ENCODE measurements around the gene ARHGAP12. TPM values are rescaled to one million over a fixed set of nuclear protein-coding genes. Genes with fewer than 3 reads are reported as not detected.

ARHGAP12 gene
- polyA plus RNA-seq, 4 donors: 15.9 to 53.9 (median 32.9) TPM

GRCh38 chr10:31765541-31765940 lies 163.1 kb downstream of the ARHGAP12 start:
- H3K27ac ChIP-seq (ENCODE audit: low read depth in 1 of 3, low read length in 2 of 3): no peak overlapping the region
- H3K36me3 ChIP-seq (ENCODE audit: control insufficient read depth in 3 of 3, insufficient read depth in 2 of 3, low read depth in 1 of 3, low read length in 3 of 3): no peaks in the 10 kb centered on the region
- no peaks in the 10 kb centered on the region for H3K9me3 ChIP-seq (ENCODE audit: control insufficient read depth in 2 of 2, insufficient read depth in 1 of 2, low read depth in 1 of 2, low read length in 1 of 2)
- H3K4me1 ChIP-seq (ENCODE audit: control insufficient read depth in 3 of 3, insufficient read depth in 2 of 3, low read depth in 1 of 3, low read length in 2 of 3): peaks cover 0 to 15% (median 4%) of the 10 kb centered on the region in 3 donors
- H3K27me3 ChIP-seq (ENCODE audit: control insufficient read depth in 3 of 3, insufficient read depth in 3 of 3, low read length in 3 of 3): no peaks in the 10 kb centered on the region
- FAIRE-seq (no peak), DNase-seq (no peak)
- no peak overlapping the region for H3K4me3 ChIP-seq (ENCODE audit: low read depth in 1 of 3, low read length in 3 of 3)
- WGBS, 3 donors: 75 to 80% (median 75%) methylated on average over 9 of the region's 9 CpGs

GRCh38 chr10:31762316-31762715 lies 166.3 kb downstream of the ARHGAP12 start:
- Histone ChIP-seq H3K27ac (ENCODE audit: low read depth in 1 of 3, low read length in 2 of 3) (no peak overlapping the region), H3K4me3 (ENCODE audit: low read depth in 1 of 3, low read length in 3 of 3) (no peak overlapping the region), H3K27me3 (ENCODE audit: control insufficient read depth in 3 of 3, insufficient read depth in 3 of 3, low read length in 3 of 3) (no peaks in the 10 kb centered on the region), H3K36me3 (ENCODE audit: control insufficient read depth in 3 of 3, insufficient read depth in 2 of 3, low read depth in 1 of 3, low read length in 3 of 3) (no peaks in the 10 kb centered on the region), H3K9me3 (ENCODE audit: control insufficient read depth in 2 of 2, insufficient read depth in 1 of 2, low read depth in 1 of 2, low read length in 1 of 2) (no peaks in the 10 kb centered on the region), H3K4me1 (ENCODE audit: control insufficient read depth in 3 of 3, insufficient read depth in 2 of 3, low read depth in 1 of 3, low read length in 2 of 3) (peaks cover 0 to 17% (median 9%) of the 10 kb centered on the region in 3 donors)
- WGBS, 3 donors: 89 to 93% (median 92%) methylated on average over 4 of the region's 4 CpGs
- peak in 1 of 2 donors; percentile 43 for DNase-seq
- no peak for FAIRE-seq

DNA sequence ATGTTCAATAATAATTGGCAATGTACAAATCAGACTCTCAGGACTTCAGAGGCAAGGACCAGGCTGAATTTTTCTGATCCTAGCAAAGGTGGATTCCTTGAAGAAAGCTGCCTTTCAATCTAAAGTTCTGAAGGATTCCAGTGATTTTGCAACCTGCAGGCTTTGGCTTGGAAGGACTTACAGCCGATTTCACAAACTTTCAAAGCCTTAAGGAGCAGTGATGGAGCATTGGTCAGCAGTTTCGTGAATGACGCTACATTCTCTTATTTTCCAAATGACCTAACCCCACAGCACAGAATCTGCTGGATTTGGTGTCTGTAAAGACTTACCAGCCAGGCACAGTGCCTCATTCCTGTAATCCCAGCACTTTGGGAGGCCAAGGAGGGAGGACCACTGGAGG lies 167.5 kb downstream of the ARHGAP12 start:
- WGBS, 3 donors: 94 to 97% (median 97%) methylated on average over 3 of the region's 3 CpGs
- no peaks in the 10 kb centered on the region for H3K36me3 ChIP-seq (ENCODE audit: control insufficient read depth in 3 of 3, insufficient read depth in 2 of 3, low read depth in 1 of 3, low read length in 3 of 3)
- no peaks in the 10 kb centered on the region for H3K27me3 ChIP-seq (ENCODE audit: control insufficient read depth in 3 of 3, insufficient read depth in 3 of 3, low read length in 3 of 3)
- DNase-seq (no peak), FAIRE-seq (no peak)
- peaks cover 0 to 17% (median 9%) of the 10 kb centered on the region in 3 donors for H3K4me1 ChIP-seq (ENCODE audit: control insufficient read depth in 3 of 3, insufficient read depth in 2 of 3, low read depth in 1 of 3, low read length in 2 of 3)
- no peak overlapping the region for H3K4me3 ChIP-seq (ENCODE audit: low read depth in 1 of 3, low read length in 3 of 3)
- peak overlapping the region in 1 of 3 donors; percentile 96 for H3K27ac ChIP-seq (ENCODE audit: low read depth in 1 of 3, low read length in 2 of 3)
- H3K9me3 ChIP-seq (ENCODE audit: control insufficient read depth in 2 of 2, insufficient read depth in 1 of 2, low read depth in 1 of 2, low read length in 1 of 2): no peaks in the 10 kb centered on the region

GRCh38 chr10:31760674-31761081 lies 168.0 kb downstream of the ARHGAP12 start:
- FAIRE-seq (no peak), DNase-seq (no peak)
- Histone ChIP-seq H3K4me1 (ENCODE audit: control insufficient read depth in 3 of 3, insufficient read depth in 2 of 3, low read depth in 1 of 3, low read length in 2 of 3) (peaks cover 0 to 17% (median 9%) of the 10 kb centered on the region in 3 donors), H3K9me3 (ENCODE audit: control insufficient read depth in 2 of 2, insufficient read depth in 1 of 2, low read depth in 1 of 2, low read length in 1 of 2) (no peaks in the 10 kb centered on the region), H3K36me3 (ENCODE audit: control insufficient read depth in 3 of 3, insufficient read depth in 2 of 3, low read depth in 1 of 3, low read length in 3 of 3) (no peaks in the 10 kb centered on the region), H3K27me3 (ENCODE audit: control insufficient read depth in 3 of 3, insufficient read depth in 3 of 3, low read length in 3 of 3) (no peaks in the 10 kb centered on the region), H3K4me3 (ENCODE audit: low read depth in 1 of 3, low read length in 3 of 3) (peak overlapping the region in 1 of 3 donors; percentile 34), H3K27ac (ENCODE audit: low read depth in 1 of 3, low read length in 2 of 3) (peak overlapping the region; percentile 12 to 96 (median 67))
- WGBS, 3 donors: 36 to 43% (median 39%) methylated on average over 8 of the region's 8 CpGs

GRCh38 chr10:31759799-31760626 lies 168.6 kb downstream of the ARHGAP12 start:
- FAIRE-seq (no peak), DNase-seq (peak; percentile 97 to 99)
- H3K27ac ChIP-seq (ENCODE audit: low read depth in 1 of 3, low read length in 2 of 3): peak overlapping the region; percentile 72 to 98 (median 97)
- H3K36me3 ChIP-seq (ENCODE audit: control insufficient read depth in 3 of 3, insufficient read depth in 2 of 3, low read depth in 1 of 3, low read length in 3 of 3): no peaks in the 10 kb centered on the region
- H3K4me3 ChIP-seq (ENCODE audit: low read depth in 1 of 3, low read length in 3 of 3): peak overlapping the region; percentile 52 to 94 (median 60)
- H3K4me1 ChIP-seq (ENCODE audit: control insufficient read depth in 3 of 3, insufficient read depth in 2 of 3, low read depth in 1 of 3, low read length in 2 of 3): peaks cover 0 to 17% (median 9%) of the 10 kb centered on the region in 3 donors
- 0% methylated on average over 59 to 63 of the region's 63 CpGs for WGBS, 3 donors
- H3K27me3 ChIP-seq (ENCODE audit: control insufficient read depth in 3 of 3, insufficient read depth in 3 of 3, low read length in 3 of 3): no peaks in the 10 kb centered on the region
- H3K9me3 ChIP-seq (ENCODE audit: control insufficient read depth in 2 of 2, insufficient read depth in 1 of 2, low read depth in 1 of 2, low read length in 1 of 2): no peaks in the 10 kb centered on the region

DNA sequence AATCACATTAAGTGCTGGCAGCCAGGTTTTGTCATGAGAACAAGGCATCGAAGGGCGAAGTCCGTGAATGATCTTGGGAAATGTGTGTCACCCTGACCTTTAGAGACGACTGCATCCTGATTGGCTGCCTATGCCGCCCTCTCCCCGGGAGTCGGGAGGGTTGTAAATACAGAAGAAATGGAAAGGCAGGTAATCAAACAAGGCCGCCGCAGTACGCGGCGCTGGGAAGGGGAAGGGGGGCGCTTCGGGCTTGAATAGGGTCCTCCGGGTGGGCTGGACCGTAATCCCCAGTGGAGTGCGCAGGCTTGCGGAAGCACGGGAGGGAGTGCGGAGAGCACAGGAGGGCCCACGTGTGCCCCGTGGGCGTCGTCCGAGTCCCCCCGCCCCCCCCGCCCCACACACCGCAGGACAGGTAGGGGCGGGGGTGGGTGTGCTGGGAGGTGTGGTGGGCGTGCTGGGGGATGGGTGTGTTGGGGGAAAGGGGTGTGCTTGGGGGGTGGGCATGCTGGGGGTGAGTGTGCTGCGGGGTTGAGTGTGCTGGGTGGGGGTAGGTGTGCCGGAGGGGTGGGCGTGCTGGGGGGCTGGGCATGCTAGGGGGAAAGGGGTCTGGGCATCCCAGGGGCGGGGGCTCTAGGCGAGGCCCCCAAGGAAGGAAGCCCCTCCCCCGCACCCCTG lies 169.4 kb downstream of the ARHGAP12 start:
- Histone ChIP-seq H3K27me3 (ENCODE audit: control insufficient read depth in 3 of 3, insufficient read depth in 3 of 3, low read length in 3 of 3) (no peaks in the 10 kb centered on the region), H3K36me3 (ENCODE audit: control insufficient read depth in 3 of 3, insufficient read depth in 2 of 3, low read depth in 1 of 3, low read length in 3 of 3) (no peaks in the 10 kb centered on the region), H3K27ac (ENCODE audit: low read depth in 1 of 3, low read length in 2 of 3) (peak overlapping the region; percentile 72 to 98 (median 97)), H3K9me3 (ENCODE audit: control insufficient read depth in 2 of 2, insufficient read depth in 1 of 2, low read depth in 1 of 2, low read length in 1 of 2) (no peaks in the 10 kb centered on the region), H3K4me3 (ENCODE audit: low read depth in 1 of 3, low read length in 3 of 3) (peak overlapping the region; percentile 52 to 94 (median 60)), H3K4me1 (ENCODE audit: control insufficient read depth in 3 of 3, insufficient read depth in 2 of 3, low read depth in 1 of 3, low read length in 2 of 3) (peaks cover 0 to 17% (median 9%) of the 10 kb centered on the region in 3 donors)
- FAIRE-seq (no peak), DNase-seq (peak; percentile 93 to 95)
- 0 to 1% (median 1%) methylated on average over 25 to 36 of the region's 36 CpGs for WGBS, 3 donors

DNA sequence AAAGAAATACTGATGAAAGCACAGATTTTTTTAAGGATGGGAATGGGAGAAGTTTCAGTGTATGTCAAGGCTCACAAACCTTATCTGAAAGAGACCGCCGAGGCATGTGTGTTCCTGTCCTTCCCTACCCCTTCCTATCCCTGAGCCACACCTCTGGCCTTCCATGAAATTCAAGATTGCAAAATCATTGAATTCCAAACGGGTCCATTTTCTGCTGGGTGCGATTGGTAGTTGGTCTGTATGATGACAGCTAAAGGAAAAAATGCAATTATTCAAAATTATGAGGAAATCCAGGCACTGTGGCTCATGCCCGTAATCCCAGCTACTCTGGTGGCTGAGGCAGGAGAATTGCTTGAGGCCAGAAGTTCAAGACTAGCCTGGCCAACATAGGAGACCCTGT lies 170.1 kb downstream of the ARHGAP12 start:
- Histone ChIP-seq H3K9me3 (ENCODE audit: control insufficient read depth in 2 of 2, insufficient read depth in 1 of 2, low read depth in 1 of 2, low read length in 1 of 2) (no peaks in the 10 kb centered on the region), H3K36me3 (ENCODE audit: control insufficient read depth in 3 of 3, insufficient read depth in 2 of 3, low read depth in 1 of 3, low read length in 3 of 3) (no peaks in the 10 kb centered on the region), H3K4me1 (ENCODE audit: control insufficient read depth in 3 of 3, insufficient read depth in 2 of 3, low read depth in 1 of 3, low read length in 2 of 3) (peaks cover 0 to 17% (median 9%) of the 10 kb centered on the region in 3 donors), H3K27ac (ENCODE audit: low read depth in 1 of 3, low read length in 2 of 3) (peak overlapping the region in 1 of 3 donors; percentile 2), H3K4me3 (ENCODE audit: low read depth in 1 of 3, low read length in 3 of 3) (no peak overlapping the region), H3K27me3 (ENCODE audit: control insufficient read depth in 3 of 3, insufficient read depth in 3 of 3, low read length in 3 of 3) (no peaks in the 10 kb centered on the region)
- 63 to 75% (median 72%) methylated on average over 5 of the region's 5 CpGs for WGBS, 3 donors
- DNase-seq: peak in 1 of 2 donors; percentile 12
- FAIRE-seq: no peak

- Histone ChIP-seq H3K9me3 (ENCODE audit: control insufficient read depth in 2 of 2, insufficient read depth in 1 of 2, low read depth in 1 of 2, low read length in 1 of 2) (no peaks in the 10 kb centered on the region), H3K4me1 (ENCODE audit: control insufficient read depth in 3 of 3, insufficient read depth in 2 of 3, low read depth in 1 of 3, low read length in 2 of 3) (peaks cover 0 to 15% (median 9%) of the 10 kb centered on the region in 3 donors), H3K27ac (ENCODE audit: low read depth in 1 of 3, low read length in 2 of 3) (peak overlapping the region in 2 of 3 donors; percentile 6 to 33), H3K4me3 (ENCODE audit: low read depth in 1 of 3, low read length in 3 of 3) (no peak overlapping the region), H3K27me3 (ENCODE audit: control insufficient read depth in 3 of 3, insufficient read depth in 3 of 3, low read length in 3 of 3) (no peaks in the 10 kb centered on the region), H3K36me3 (ENCODE audit: control insufficient read depth in 3 of 3, insufficient read depth in 2 of 3, low read depth in 1 of 3, low read length in 3 of 3) (no peaks in the 10 kb centered on the region)
- 68 to 77% (median 77%) methylated on average over 7 of the region's 7 CpGs for WGBS, 3 donors
- no peak for DNase-seq
- no peak for FAIRE-seq
Measured at GRCh38 chr10:31757831-31758230, 170.8 kb downstream of the ARHGAP12 start.

Data from small intestine (tissue), 7 donors.